Mammary epithelial cell (primary cell): ENCODE results near the gene AKT3.

ENCODE experiments used
- EZH2 ChIP-seq: IDR thresholded peaks from 2 replicates; pipeline ENCODE4 v1.6.1; 2012; ENCODE audit warnings: low read length, inconsistent platforms, borderline replicate concordance
- TF ChIP-seq, protein P1 (sequence below), 2 donors: IDR thresholded peaks in 1 of 2; conservative IDR thresholded peaks in 1 of 2; 2 replicates each; pipeline ENCODE4 v1.5.1; 2011 to 2012; ENCODE audit warnings: inconsistent platforms in 2 of 2, low read length in 2 of 2, mild to moderate bottlenecking in 2 of 2, control low read depth in 1 of 2, low read depth in 1 of 2; ENCODE audit not compliant: insufficient read depth in 1 of 2; ENCODE audit errors: extremely low read depth in 1 of 2

GRCh38 chr1:243748227-243748626, 101.8 kb downstream of the AKT3 start:
- TF ChIP-seq, protein P1, sequence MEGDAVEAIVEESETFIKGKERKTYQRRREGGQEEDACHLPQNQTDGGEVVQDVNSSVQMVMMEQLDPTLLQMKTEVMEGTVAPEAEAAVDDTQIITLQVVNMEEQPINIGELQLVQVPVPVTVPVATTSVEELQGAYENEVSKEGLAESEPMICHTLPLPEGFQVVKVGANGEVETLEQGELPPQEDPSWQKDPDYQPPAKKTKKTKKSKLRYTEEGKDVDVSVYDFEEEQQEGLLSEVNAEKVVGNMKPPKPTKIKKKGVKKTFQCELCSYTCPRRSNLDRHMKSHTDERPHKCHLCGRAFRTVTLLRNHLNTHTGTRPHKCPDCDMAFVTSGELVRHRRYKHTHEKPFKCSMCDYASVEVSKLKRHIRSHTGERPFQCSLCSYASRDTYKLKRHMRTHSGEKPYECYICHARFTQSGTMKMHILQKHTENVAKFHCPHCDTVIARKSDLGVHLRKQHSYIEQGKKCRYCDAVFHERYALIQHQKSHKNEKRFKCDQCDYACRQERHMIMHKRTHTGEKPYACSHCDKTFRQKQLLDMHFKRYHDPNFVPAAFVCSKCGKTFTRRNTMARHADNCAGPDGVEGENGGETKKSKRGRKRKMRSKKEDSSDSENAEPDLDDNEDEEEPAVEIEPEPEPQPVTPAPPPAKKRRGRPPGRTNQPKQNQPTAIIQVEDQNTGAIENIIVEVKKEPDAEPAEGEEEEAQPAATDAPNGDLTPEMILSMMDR (conservative IDR thresholded peaks at IDR 0.05 in 1 of 2, IDR thresholded peaks at IDR 0.05 in 1 of 2; ENCODE audit: extremely low read depth in 1 of 2, insufficient read depth in 1 of 2, low read depth in 1 of 2, low read length in 2 of 2): no peak
- TF ChIP-seq EZH2: no peak
